ENCODE data around the gene GRM7.

Gene GRM7

DNA sequence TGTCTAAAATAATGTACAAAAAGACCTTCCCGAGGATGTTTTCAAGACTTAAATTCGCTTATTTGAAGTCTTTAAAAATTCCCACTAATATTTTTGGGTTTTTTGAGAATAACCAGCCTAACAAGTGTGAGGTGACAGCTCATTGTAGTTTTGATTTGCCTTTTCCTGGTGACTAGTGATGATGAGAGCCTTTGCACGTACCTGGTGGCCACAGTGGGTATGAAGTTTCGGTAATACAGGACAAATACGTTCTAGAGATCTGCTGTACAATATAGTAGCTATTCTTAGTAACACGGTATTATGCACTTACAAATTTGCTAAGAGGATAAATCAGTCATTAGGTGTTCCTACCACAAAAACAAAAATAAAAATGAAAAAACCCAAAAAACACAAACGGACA lies 124.9 kb downstream of the GRM7 start:
- H3K9me3 ChIP-seq (replicated peaks; ENCODE audit: insufficient read depth, low read length), result no peaks in the 10 kb centered on the region
- H3K9ac ChIP-seq (ENCODE audit: low read length), result no peak overlapping the region
- H3K9me2 ChIP-seq (replicated peaks; ENCODE audit: insufficient read depth, low read length), result no peaks in the 10 kb centered on the region
- no peaks in the 10 kb centered on the region for H3K27me3 ChIP-seq (replicated peaks; ENCODE audit: insufficient read depth, low read length)
- no peak for DNase-seq
- no peak overlapping the region for H2AFZ ChIP-seq (ENCODE audit: low read length)
- TF ChIP-seq, protein P1, sequence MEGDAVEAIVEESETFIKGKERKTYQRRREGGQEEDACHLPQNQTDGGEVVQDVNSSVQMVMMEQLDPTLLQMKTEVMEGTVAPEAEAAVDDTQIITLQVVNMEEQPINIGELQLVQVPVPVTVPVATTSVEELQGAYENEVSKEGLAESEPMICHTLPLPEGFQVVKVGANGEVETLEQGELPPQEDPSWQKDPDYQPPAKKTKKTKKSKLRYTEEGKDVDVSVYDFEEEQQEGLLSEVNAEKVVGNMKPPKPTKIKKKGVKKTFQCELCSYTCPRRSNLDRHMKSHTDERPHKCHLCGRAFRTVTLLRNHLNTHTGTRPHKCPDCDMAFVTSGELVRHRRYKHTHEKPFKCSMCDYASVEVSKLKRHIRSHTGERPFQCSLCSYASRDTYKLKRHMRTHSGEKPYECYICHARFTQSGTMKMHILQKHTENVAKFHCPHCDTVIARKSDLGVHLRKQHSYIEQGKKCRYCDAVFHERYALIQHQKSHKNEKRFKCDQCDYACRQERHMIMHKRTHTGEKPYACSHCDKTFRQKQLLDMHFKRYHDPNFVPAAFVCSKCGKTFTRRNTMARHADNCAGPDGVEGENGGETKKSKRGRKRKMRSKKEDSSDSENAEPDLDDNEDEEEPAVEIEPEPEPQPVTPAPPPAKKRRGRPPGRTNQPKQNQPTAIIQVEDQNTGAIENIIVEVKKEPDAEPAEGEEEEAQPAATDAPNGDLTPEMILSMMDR (IDR thresholded peaks at IDR 0.05; ENCODE audit: low read length), result no peak
- no peak for TF ChIP-seq EZH2phosphoT487 (IDR thresholded peaks at IDR 0.05; ENCODE audit: low read length)
- TF ChIP-seq EZH2 (optimal IDR thresholded peaks at IDR 0.05; ENCODE audit: low read depth, low read length), result no peak
- no peaks in the 10 kb centered on the region for H3K79me2 ChIP-seq (ENCODE audit: low read length)
- H4K20me1 ChIP-seq (ENCODE audit: insufficient read depth, low read length), result no peaks in the 10 kb centered on the region
- no peaks in the 10 kb centered on the region for H3K36me3 ChIP-seq (replicated peaks; ENCODE audit: insufficient read depth, low read length)
- H3K4me1 ChIP-seq (ENCODE audit: low read length), result no peaks in the 10 kb centered on the region
- H3K4me2 ChIP-seq (ENCODE audit: low read depth, low read length), result no peak overlapping the region
- no peak overlapping the region for H3K27ac ChIP-seq (ENCODE audit: low read length)
- H3K4me3 ChIP-seq (ENCODE audit: low read length), result no peak overlapping the region
- H3F3A ChIP-seq (ENCODE audit: insufficient read depth, low read length), result no peaks in the 10 kb centered on the region

DNA sequence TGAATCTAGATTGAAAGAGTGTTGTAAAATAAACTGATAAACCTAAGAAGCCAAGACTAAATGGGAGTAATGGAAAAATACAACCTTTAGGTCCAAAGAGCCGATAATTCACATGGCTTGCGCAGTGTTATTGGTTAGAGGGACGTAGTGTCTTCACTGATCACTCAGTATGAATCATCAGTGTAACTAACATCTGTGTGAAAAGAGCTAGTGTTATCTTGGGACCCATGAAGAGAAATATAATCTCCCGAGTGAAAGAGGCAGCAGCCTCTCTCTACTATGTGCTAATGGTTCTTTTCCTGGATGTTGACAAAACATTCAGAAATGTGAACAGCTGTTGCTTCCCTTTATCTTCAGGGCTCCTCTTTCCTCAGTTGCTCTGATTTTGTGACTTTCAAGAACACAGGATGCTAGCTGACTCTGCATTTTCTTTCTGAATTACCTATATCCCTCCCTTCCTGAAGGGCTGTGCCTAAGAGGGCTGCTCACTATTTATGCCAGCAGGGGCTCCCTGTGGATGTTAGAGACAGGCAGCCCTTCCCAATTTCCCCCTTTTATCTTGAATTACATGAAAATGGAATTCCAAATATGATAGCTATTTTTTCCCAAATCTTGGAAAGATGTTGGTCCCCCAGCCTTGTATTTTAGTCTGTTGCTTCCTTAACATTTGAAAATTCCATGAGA lies 128.8 kb downstream of the GRM7 start:
- no peaks in the 10 kb centered on the region for H3F3A ChIP-seq (ENCODE audit: insufficient read depth, low read length)
- no peaks in the 10 kb centered on the region for H3K4me1 ChIP-seq (ENCODE audit: low read length)
- no peak overlapping the region for H3K27ac ChIP-seq (ENCODE audit: low read length)
- H3K9me2 ChIP-seq (replicated peaks; ENCODE audit: insufficient read depth, low read length), result no peaks in the 10 kb centered on the region
- H3K4me2 ChIP-seq (ENCODE audit: low read depth, low read length), result no peak overlapping the region
- no peaks in the 10 kb centered on the region for H3K9me3 ChIP-seq (replicated peaks; ENCODE audit: insufficient read depth, low read length)
- no peak overlapping the region for H3K9ac ChIP-seq (ENCODE audit: low read length)
- no peaks in the 10 kb centered on the region for H4K20me1 ChIP-seq (ENCODE audit: insufficient read depth, low read length)
- TF ChIP-seq EZH2 (optimal IDR thresholded peaks at IDR 0.05; ENCODE audit: low read depth, low read length) (no peak), EZH2phosphoT487 (IDR thresholded peaks at IDR 0.05; ENCODE audit: low read length) (no peak)
- TF ChIP-seq, protein P1 (IDR thresholded peaks at IDR 0.05; ENCODE audit: low read length), result no peak
- H2AFZ ChIP-seq (ENCODE audit: low read length), result no peak overlapping the region
- no peaks in the 10 kb centered on the region for H3K79me2 ChIP-seq (ENCODE audit: low read length)
- DNase-seq, result no peak
- no peak overlapping the region for H3K4me3 ChIP-seq (ENCODE audit: low read length)
- no peaks in the 10 kb centered on the region for H3K27me3 ChIP-seq (replicated peaks; ENCODE audit: insufficient read depth, low read length)
- H3K36me3 ChIP-seq (replicated peaks; ENCODE audit: insufficient read depth, low read length), result no peaks in the 10 kb centered on the region

DNA sequence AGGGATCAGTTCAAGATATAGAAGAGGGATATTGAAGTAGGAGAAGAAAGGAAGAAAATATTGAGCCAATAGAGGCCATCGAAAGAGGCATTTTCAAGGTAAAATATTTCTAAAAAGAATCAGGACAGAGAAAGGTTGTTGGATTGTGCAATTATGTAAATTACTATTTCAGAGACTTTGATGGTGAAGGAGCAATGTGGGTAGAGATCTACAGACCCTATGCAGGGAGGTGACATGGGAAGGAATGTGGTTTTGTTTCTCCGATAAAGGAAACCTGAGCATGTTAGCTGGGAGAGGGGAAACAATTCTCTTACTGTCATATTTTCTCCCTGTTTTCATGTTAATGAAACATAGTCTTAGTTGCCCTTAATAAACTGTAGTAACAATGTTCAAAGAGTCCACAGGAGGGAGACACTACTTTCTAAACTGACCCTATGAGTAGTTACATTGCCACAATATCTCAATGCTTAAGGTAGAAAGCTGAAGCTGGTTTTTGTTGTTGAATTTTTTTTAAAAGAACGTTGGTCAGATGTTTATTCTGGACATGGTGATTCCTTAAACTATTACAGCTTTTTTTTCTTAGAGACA lies 133.3 kb downstream of the GRM7 start:
- H3F3A ChIP-seq (ENCODE audit: insufficient read depth, low read length), result no peaks in the 10 kb centered on the region
- H3K4me3 ChIP-seq (ENCODE audit: low read length), result no peak overlapping the region
- H2AFZ ChIP-seq (ENCODE audit: low read length), result no peak overlapping the region
- H3K9me3 ChIP-seq (replicated peaks; ENCODE audit: insufficient read depth, low read length), result no peaks in the 10 kb centered on the region
- H3K79me2 ChIP-seq (ENCODE audit: low read length), result no peaks in the 10 kb centered on the region
- no peak overlapping the region for H3K27ac ChIP-seq (ENCODE audit: low read length)
- no peaks in the 10 kb centered on the region for H3K27me3 ChIP-seq (replicated peaks; ENCODE audit: insufficient read depth, low read length)
- TF ChIP-seq EZH2phosphoT487 (IDR thresholded peaks at IDR 0.05; ENCODE audit: low read length), result no peak
- no peak for TF ChIP-seq EZH2 (optimal IDR thresholded peaks at IDR 0.05; ENCODE audit: low read depth, low read length)
- TF ChIP-seq, protein P1 (IDR thresholded peaks at IDR 0.05; ENCODE audit: low read length), result no peak
- H3K36me3 ChIP-seq (replicated peaks; ENCODE audit: insufficient read depth, low read length), result no peaks in the 10 kb centered on the region
- no peak overlapping the region for H3K9ac ChIP-seq (ENCODE audit: low read length)
- H3K4me1 ChIP-seq (ENCODE audit: low read length), result no peaks in the 10 kb centered on the region
- H3K9me2 ChIP-seq (replicated peaks; ENCODE audit: insufficient read depth, low read length), result no peaks in the 10 kb centered on the region
- no peaks in the 10 kb centered on the region for H4K20me1 ChIP-seq (ENCODE audit: insufficient read depth, low read length)
- DNase-seq, result no peak
- no peak overlapping the region for H3K4me2 ChIP-seq (ENCODE audit: low read depth, low read length)
